Measurements from ENCODE around the gene STRADA.

GRCh38 chr17:63694229-63694949 lies 47.2 kb downstream of the STRADA start:
- TF ChIP-seq CTCF (IDR thresholded peaks at IDR 0.05 in 2 of 3, conservative IDR thresholded peaks at IDR 0.05 in 1 of 3; ENCODE audit: control insufficient read depth in 2 of 3, extremely low read depth in 1 of 3, insufficient read depth in 1 of 3, low read depth in 3 of 3, low read length in 3 of 3) (no peak), KDM1A (IDR thresholded peaks at IDR 0.05; ENCODE audit: borderline replicate concordance) (no peak), NR2C1 (IDR thresholded peaks at IDR 0.05) (no peak), TAF1 (IDR thresholded peaks at IDR 0.05; ENCODE audit: borderline replicate concordance, low read depth, low read length) (no peak), CBFB (IDR thresholded peaks at IDR 0.05; ENCODE audit: low read depth) (no peak), MTA2 (IDR thresholded peaks at IDR 0.05; ENCODE audit: low read depth) (no peak), CREB1 (IDR thresholded peaks at IDR 0.05; ENCODE audit: low read depth) (no peak), ATF7 (IDR thresholded peaks at IDR 0.05; ENCODE audit: low read depth) (no peak), EP300 (IDR thresholded peaks at IDR 0.05; ENCODE audit: borderline replicate concordance in 1 of 2, control insufficient read depth in 1 of 2, low read depth in 2 of 2, low read length in 2 of 2) (no peak), HSF1 (IDR thresholded peaks at IDR 0.05; ENCODE audit: low read depth, low read length) (no peak), POLR2A (IDR thresholded peaks at IDR 0.05; ENCODE audit: low read depth, low read length) (peak; percentile 73), PKNOX1 (IDR thresholded peaks at IDR 0.05) (no peak)
